ENCODE results near the gene TGIF2.

Gene TGIF2

DNA sequence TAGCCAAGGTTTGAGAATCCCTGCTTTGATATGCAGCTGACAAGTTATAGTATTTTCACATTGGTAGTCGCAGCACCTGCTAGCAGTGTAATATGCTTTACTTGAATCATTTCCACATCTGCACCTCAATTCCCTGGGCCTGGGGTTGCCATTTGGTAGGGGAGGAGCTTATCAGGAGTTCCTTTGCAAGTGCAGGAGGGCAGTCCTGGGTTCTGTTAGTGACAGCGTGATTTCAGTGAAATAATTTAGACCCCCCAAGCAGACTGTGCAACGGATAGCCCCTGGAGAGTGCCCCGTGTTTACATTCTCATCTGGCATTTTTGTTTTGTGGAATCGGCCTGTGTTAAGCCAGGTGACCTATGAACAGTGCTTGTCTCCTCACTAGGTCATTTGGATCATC, 38.2 kb downstream of the TGIF2 start:
- Histone ChIP-seq H3K4me1 (ENCODE audit: low read length) (0 out of 2 replicates have a peak, but pooled peaks cover 4% of the 10 kb centered on the region), H2AFZ (ENCODE audit: low read length) (no peak overlapping the region), H3K36me3 (replicated peaks; ENCODE audit: insufficient read depth, low read length) (peaks cover 14% of the 10 kb centered on the region; the same call in 1 of the 2 replicates), H3K27ac (ENCODE audit: low read length) (no peak overlapping the region), H3K9me2 (replicated peaks; ENCODE audit: insufficient read depth, low read length) (no peaks in the 10 kb centered on the region), H3K79me2 (ENCODE audit: low read length) (peaks cover 51% of the 10 kb centered on the region), H3K27me3 (replicated peaks; ENCODE audit: insufficient read depth, low read length) (no peaks in the 10 kb centered on the region), H3K4me3 (ENCODE audit: low read length) (no peak overlapping the region), H3K9ac (ENCODE audit: low read length) (no peak overlapping the region), H4K20me1 (ENCODE audit: insufficient read depth, low read length) (no peaks in the 10 kb centered on the region), H3K9me3 (replicated peaks; ENCODE audit: insufficient read depth, low read length) (no peaks in the 10 kb centered on the region), H3F3A (ENCODE audit: insufficient read depth, low read length) (peaks cover 4% of the 10 kb centered on the region; the same call in 1 of the 2 replicates), H3K4me2 (ENCODE audit: low read depth, low read length) (no peak overlapping the region)
- TF ChIP-seq EZH2 (optimal IDR thresholded peaks at IDR 0.05; ENCODE audit: low read depth, low read length) (no peak), EZH2phosphoT487 (IDR thresholded peaks at IDR 0.05; ENCODE audit: low read length) (no peak)
- TF ChIP-seq, protein P1, sequence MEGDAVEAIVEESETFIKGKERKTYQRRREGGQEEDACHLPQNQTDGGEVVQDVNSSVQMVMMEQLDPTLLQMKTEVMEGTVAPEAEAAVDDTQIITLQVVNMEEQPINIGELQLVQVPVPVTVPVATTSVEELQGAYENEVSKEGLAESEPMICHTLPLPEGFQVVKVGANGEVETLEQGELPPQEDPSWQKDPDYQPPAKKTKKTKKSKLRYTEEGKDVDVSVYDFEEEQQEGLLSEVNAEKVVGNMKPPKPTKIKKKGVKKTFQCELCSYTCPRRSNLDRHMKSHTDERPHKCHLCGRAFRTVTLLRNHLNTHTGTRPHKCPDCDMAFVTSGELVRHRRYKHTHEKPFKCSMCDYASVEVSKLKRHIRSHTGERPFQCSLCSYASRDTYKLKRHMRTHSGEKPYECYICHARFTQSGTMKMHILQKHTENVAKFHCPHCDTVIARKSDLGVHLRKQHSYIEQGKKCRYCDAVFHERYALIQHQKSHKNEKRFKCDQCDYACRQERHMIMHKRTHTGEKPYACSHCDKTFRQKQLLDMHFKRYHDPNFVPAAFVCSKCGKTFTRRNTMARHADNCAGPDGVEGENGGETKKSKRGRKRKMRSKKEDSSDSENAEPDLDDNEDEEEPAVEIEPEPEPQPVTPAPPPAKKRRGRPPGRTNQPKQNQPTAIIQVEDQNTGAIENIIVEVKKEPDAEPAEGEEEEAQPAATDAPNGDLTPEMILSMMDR (IDR thresholded peaks at IDR 0.05; ENCODE audit: low read length), result no peak
- DNase-seq, result no peak

DNA sequence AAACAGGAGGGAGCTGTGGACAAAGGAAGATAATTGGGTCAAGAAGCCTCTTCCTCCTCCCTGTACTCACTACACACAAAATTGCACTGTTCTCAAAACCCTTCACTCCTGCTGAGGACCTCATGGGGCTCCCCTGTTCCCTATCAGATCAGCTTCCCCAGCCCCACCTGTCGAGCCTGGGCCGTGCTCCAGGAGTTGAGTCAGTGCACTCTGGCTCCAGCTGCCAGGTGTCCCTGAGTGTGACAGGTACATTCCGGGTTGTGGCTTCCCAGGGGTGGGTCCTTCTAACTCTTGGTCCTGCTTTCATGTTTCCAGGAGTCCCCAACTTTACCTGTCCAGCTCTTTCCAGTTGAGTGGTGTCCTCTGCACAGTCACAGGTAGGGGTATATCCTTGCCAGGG, 40.6 kb downstream of the TGIF2 start:
- TF ChIP-seq, protein P1 (IDR thresholded peaks at IDR 0.05; ENCODE audit: low read length), result no peak
- Histone ChIP-seq H3K4me3 (ENCODE audit: low read length) (no peak overlapping the region), H3K4me1 (ENCODE audit: low read length) (no peaks in the 10 kb centered on the region), H3K9ac (ENCODE audit: low read length) (no peak overlapping the region), H3F3A (ENCODE audit: insufficient read depth, low read length) (no peaks in the 10 kb centered on the region), H3K79me2 (ENCODE audit: low read length) (peaks cover 27% of the 10 kb centered on the region), H3K9me3 (replicated peaks; ENCODE audit: insufficient read depth, low read length) (no peaks in the 10 kb centered on the region), H3K4me2 (ENCODE audit: low read depth, low read length) (no peak overlapping the region), H3K27ac (ENCODE audit: low read length) (no peak overlapping the region), H3K9me2 (replicated peaks; ENCODE audit: insufficient read depth, low read length) (no peaks in the 10 kb centered on the region), H4K20me1 (ENCODE audit: insufficient read depth, low read length) (no peaks in the 10 kb centered on the region), H3K36me3 (replicated peaks; ENCODE audit: insufficient read depth, low read length) (peaks cover 10% of the 10 kb centered on the region; the same call in 1 of the 2 replicates), H3K27me3 (replicated peaks; ENCODE audit: insufficient read depth, low read length) (no peaks in the 10 kb centered on the region), H2AFZ (ENCODE audit: low read length) (no peak overlapping the region)
- no peak for DNase-seq

DNA sequence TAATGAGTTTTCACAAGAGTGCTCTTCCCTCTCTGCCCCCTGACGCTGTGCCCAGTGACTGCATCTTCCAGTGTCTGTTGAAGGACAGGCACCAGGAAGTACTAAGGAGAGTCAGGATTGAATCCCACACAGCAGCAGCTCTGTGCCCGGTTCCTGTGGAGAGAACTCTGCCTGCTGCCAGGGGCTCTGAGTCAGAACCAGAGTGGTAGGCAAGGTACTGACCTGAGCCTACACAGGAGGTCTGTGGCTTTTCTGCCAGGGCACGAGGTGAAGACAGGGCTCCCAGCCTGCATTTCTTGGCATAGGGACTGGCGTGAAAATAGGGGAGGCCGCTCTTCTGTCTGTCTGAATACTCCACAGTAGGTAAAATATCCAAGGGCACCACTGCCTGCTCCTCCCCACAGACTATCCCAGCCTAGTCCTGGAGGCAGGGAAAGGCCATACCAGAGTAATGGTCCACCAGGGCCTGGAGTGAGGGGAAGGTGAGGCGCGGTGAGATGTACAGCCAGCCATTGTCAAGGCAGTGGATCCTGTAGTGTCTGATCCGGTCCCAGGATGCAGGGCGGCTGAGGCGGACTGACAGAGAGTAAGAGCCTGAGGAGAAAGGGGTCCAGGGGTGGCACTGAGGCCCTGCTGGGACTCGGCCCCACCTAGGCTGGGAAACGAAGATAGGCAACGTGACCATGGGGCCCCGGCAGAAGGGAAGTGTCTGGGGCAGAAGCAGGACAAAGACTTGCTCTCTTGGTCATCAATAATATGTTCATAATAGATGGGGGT, 41.6 kb downstream of the TGIF2 start:
- Histone ChIP-seq H3K9ac (ENCODE audit: low read length) (no peak overlapping the region), H4K20me1 (ENCODE audit: insufficient read depth, low read length) (no peaks in the 10 kb centered on the region), H2AFZ (ENCODE audit: low read length) (no peak overlapping the region), H3K27ac (ENCODE audit: low read length) (no peak overlapping the region), H3K27me3 (replicated peaks; ENCODE audit: insufficient read depth, low read length) (no peaks in the 10 kb centered on the region), H3F3A (ENCODE audit: insufficient read depth, low read length) (no peaks in the 10 kb centered on the region), H3K9me3 (replicated peaks; ENCODE audit: insufficient read depth, low read length) (no peaks in the 10 kb centered on the region), H3K79me2 (ENCODE audit: low read length) (peaks cover 19% of the 10 kb centered on the region; the same call in 1 of the 2 replicates), H3K4me2 (ENCODE audit: low read depth, low read length) (no peak overlapping the region), H3K9me2 (replicated peaks; ENCODE audit: insufficient read depth, low read length) (no peaks in the 10 kb centered on the region), H3K36me3 (replicated peaks; ENCODE audit: insufficient read depth, low read length) (0 out of 2 replicates have a peak, but pooled peaks cover 4% of the 10 kb centered on the region), H3K4me1 (ENCODE audit: low read length) (no peaks in the 10 kb centered on the region), H3K4me3 (ENCODE audit: low read length) (no peak overlapping the region)
- no peak for DNase-seq
- no peak for TF ChIP-seq EZH2 (optimal IDR thresholded peaks at IDR 0.05; ENCODE audit: low read depth, low read length)

DNA sequence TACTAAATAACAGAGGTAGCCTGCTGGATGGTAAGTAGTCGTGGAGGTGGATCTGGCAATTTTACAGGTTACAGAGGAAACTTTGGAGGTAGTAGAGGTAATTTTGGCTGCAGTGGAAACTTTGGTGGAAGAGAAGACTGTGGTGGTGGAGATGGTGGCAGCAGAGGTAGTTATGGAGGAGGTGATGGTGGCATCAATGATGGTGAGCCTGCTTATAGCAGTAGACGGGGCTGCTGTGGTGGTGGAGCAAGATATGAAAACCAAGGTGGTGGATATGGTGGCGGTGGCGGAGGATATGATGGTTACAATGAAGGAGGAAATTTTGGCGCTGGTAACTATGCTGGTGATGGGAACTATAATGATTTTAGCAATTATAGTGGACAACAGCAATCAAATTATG, 47.5 kb downstream of the TGIF2 start:
- no peak overlapping the region for H3K9ac ChIP-seq (ENCODE audit: low read length)
- no peaks in the 10 kb centered on the region for H3K27me3 ChIP-seq (replicated peaks; ENCODE audit: insufficient read depth, low read length)
- H3K4me2 ChIP-seq (ENCODE audit: low read depth, low read length), result no peak overlapping the region
- H3K9me3 ChIP-seq (replicated peaks; ENCODE audit: insufficient read depth, low read length), result no peaks in the 10 kb centered on the region
- no peaks in the 10 kb centered on the region for H3K36me3 ChIP-seq (replicated peaks; ENCODE audit: insufficient read depth, low read length)
- H3K4me3 ChIP-seq (ENCODE audit: low read length), result no peak overlapping the region
- no peak for DNase-seq
- TF ChIP-seq, protein P1 (IDR thresholded peaks at IDR 0.05; ENCODE audit: low read length), result no peak
- no peak for TF ChIP-seq EZH2 (optimal IDR thresholded peaks at IDR 0.05; ENCODE audit: low read depth, low read length)
- TF ChIP-seq EZH2phosphoT487 (IDR thresholded peaks at IDR 0.05; ENCODE audit: low read length), result no peak
- no peaks in the 10 kb centered on the region for H3K4me1 ChIP-seq (ENCODE audit: low read length)
- H3K9me2 ChIP-seq (replicated peaks; ENCODE audit: insufficient read depth, low read length), result no peaks in the 10 kb centered on the region
- H3K27ac ChIP-seq (ENCODE audit: low read length), result no peak overlapping the region
- no peaks in the 10 kb centered on the region for H3F3A ChIP-seq (ENCODE audit: insufficient read depth, low read length)
- H2AFZ ChIP-seq (ENCODE audit: low read length), result no peak overlapping the region
- no peaks in the 10 kb centered on the region for H3K79me2 ChIP-seq (ENCODE audit: low read length)
- no peaks in the 10 kb centered on the region for H4K20me1 ChIP-seq (ENCODE audit: insufficient read depth, low read length)

Data from MM.1S (cell line).